NT2/D1 (cell line): Measurements from ENCODE around the gene TUSC2.

ENCODE experiments used
- SUZ12 ChIP-seq: IDR thresholded peaks from 2 replicates; pipeline ENCODE4 v1.6.1; 2011; ENCODE audit not compliant: insufficient read length, insufficient read depth; ENCODE audit errors: extremely low read depth
- YY1 ChIP-seq: IDR thresholded peaks from 2 replicates; pipeline ENCODE4 v1.6.1; 2011; ENCODE audit not compliant: insufficient read length, insufficient read depth
- ZNF274 ChIP-seq: IDR thresholded peaks from 2 replicates; pipeline ENCODE4 v1.6.1; 2011; ENCODE audit warnings: mild to moderate bottlenecking, low read depth, low read length

DNA sequence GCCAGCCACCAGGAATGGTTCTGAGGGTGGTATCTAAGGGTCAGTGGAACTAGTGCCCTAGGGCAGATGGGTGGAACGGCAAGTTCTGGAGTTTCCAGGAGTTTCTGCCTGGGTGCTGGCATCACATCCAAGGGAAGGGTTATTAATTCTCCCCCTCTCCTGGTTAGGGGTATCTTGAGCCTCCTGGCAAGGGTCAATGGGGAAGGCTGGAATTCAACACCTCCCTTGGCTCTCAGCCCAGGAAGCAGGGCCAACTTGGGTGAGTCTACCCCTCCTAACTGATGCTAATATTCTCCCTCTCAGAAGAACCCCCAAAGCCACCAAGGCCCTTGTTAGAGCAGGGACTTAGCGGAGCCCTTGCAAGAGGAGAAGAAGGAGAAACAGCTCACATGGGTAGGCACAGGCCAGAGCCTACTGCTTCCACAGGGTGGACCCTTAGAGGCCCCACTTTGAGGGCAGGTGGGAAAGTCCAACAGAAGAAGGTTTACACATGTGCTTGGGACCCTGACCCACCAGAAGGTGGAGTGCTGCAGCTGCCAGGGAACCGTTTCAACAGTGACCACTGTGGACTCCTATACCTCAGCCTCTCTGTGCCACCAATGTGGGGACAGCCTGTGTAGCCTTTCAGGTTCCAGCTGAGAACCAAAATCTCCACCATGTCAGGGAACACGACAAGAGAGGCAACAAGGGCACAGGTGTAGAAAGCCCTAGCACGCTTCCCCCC is 28.0 kb upstream of the TUSC2 start:
- no peak for TF ChIP-seq ZNF274
- TF ChIP-seq SUZ12 = no peak
- no peak for TF ChIP-seq YY1
